Measurements from ENCODE around the gene CSH1.
A peak's percentile ranks its signal among the peaks of the same experiment; 100 is the strongest.
"Not testable (repeated sequence)": the region's sequence is repeated elsewhere in the genome, so short reads cannot be mapped to it uniquely, and the experiment has no call there.

Gene CSH1

GRCh38 chr17:63928172-63928666 is 31.8 kb upstream of the CSH1 start:
- DNase-seq, result no peak

GRCh38 chr17:63927464-63928171 is 31.2 kb upstream of the CSH1 start:
- no peak for DNase-seq

GRCh38 chr17:63926164-63926563 is 29.8 kb upstream of the CSH1 start:
- DNase-seq, result no peak

GRCh38 chr17:63925615-63926014 is 29.2 kb upstream of the CSH1 start:
- no peak for DNase-seq

- not testable (repeated sequence) for DNase-seq
Measured at GRCh38 chr17:63922402-63922801, 26.0 kb upstream of the CSH1 start.

- DNase-seq, result not testable (repeated sequence)
Measured at GRCh38 chr17:63920779-63921178, 24.4 kb upstream of the CSH1 start.

GRCh38 chr17:63920050-63920449 is 23.7 kb upstream of the CSH1 start:
- not testable (repeated sequence) for DNase-seq

GRCh38 chr17:63919311-63919723 is 22.9 kb upstream of the CSH1 start:
- peak; percentile 39 for DNase-seq

GRCh38 chr17:63918789-63919305 is 22.5 kb upstream of the CSH1 start, which contains the start of gene GH1:
Gene GH1 (minus strand): TSS chr17:63918839. CDS start chr17:63918776, 63 bp downstream.
- DNase-seq, result not testable (repeated sequence)

GRCh38 chr17:63918305-63918704 is 21.9 kb upstream of the CSH1 start:
- no peak for DNase-seq

GRCh38 chr17:63917646-63918045 is 21.3 kb upstream of the CSH1 start:
- DNase-seq, result no peak

GRCh38 chr17:63917206-63917605 is 20.8 kb upstream of the CSH1 start:
- not testable (repeated sequence) for DNase-seq

- no peak for DNase-seq
Measured at GRCh38 chr17:63916566-63917185, 20.3 kb upstream of the CSH1 start.

- not testable (repeated sequence) for DNase-seq
Measured at GRCh38 chr17:63915753-63916152, 19.4 kb upstream of the CSH1 start.

- no peak for DNase-seq
Measured at GRCh38 chr17:63914471-63914870, 18.1 kb upstream of the CSH1 start.

GRCh38 chr17:63911657-63912100 is 15.3 kb upstream of the CSH1 start:
- DNase-seq, result peak; percentile 22

- no peak for DNase-seq
Measured at GRCh38 chr17:63911041-63911635, 14.8 kb upstream of the CSH1 start, which contains the start of gene CSHL1. Gene CSHL1 (minus strand): TSS chr17:63911258. CDS start chr17:63911196, 62 bp downstream.

- no peak for DNase-seq
Measured at GRCh38 chr17:63910096-63910495, 13.7 kb upstream of the CSH1 start.

- DNase-seq, result not testable (repeated sequence)
Measured at GRCh38 chr17:63909586-63909985, 13.2 kb upstream of the CSH1 start.

- DNase-seq, result peak; percentile 20
Measured at GRCh38 chr17:63907161-63907778, 10.9 kb upstream of the CSH1 start.

GRCh38 chr17:63904796-63905195 is 8.4 kb upstream of the CSH1 start:
- not testable (repeated sequence) for DNase-seq

- DNase-seq, result not testable (repeated sequence)
Measured at GRCh38 chr17:63903787-63904201, 7.4 kb upstream of the CSH1 start.

- not testable (repeated sequence) for DNase-seq
Measured at GRCh38 chr17:63901971-63902370, 5.6 kb upstream of the CSH1 start.
